WERI-Rb-1 (cell line): ENCODE measurements around the gene MUC6.

Experiments
- DNase-seq: peaks from one replicate; pipeline ENCODE4 v3.0.0-alpha.2; 2020
- H3K27ac ChIP-seq: fragments of 250-450 bp; sonication (Bioruptor Pico); 2 replicates; pipeline ENCODE4 v1.5.1; 2020; ENCODE audit warnings: mild to moderate bottlenecking, moderate library complexity
- H3K27me3 ChIP-seq: fragments of 250-450 bp; sonication (Bioruptor Pico); 2 replicates; pipeline ENCODE4 v1.5.1; 2021; ENCODE audit warnings: mild to moderate bottlenecking, low read depth, moderate library complexity; ENCODE audit not compliant: insufficient read depth, severe bottlenecking
- H3K36me3 ChIP-seq: fragments of 250-450 bp; sonication (Bioruptor Pico); 2 replicates; pipeline ENCODE4 v1.5.1; 2020; ENCODE audit warnings: mild to moderate bottlenecking, moderate library complexity
- H3K4me3 ChIP-seq: 2 replicates; pipeline ENCODE4 v1.5.1; 2011; ENCODE audit warnings: low read depth, mild to moderate bottlenecking, control low read depth, low read length
- H3K9me3 ChIP-seq: fragments of 250-450 bp; sonication (Bioruptor Pico); 2 replicates; pipeline ENCODE4 v1.5.1; 2021; ENCODE audit warnings: mild to moderate bottlenecking, moderate library complexity; ENCODE audit not compliant: severe bottlenecking
- CTCF ChIP-seq: IDR thresholded peaks from 2 replicates; pipeline ENCODE4 v1.5.1; 2011; ENCODE audit warnings: low read depth, mild to moderate bottlenecking, control low read depth, inconsistent platforms, low read length

MUC6 gene

GRCh38 chr11:997907-998306 is 38.6 kb downstream of the MUC6 start:
- Histone ChIP-seq H3K27me3 (no peaks in the 10 kb centered on the region), H3K9me3 (no peaks in the 10 kb centered on the region), H3K27ac (peak overlapping the region; percentile 90; the same call in 1 of the 2 replicates), H3K36me3 (peaks cover 63% of the 10 kb centered on the region), H3K4me3 (no peak overlapping the region)
- TF ChIP-seq CTCF = no peak
- DNase-seq = no peak

GRCh38 chr11:996681-997080 is 39.8 kb downstream of the MUC6 start:
- Histone ChIP-seq H3K9me3 (no peaks in the 10 kb centered on the region), H3K36me3 (peaks cover 64% of the 10 kb centered on the region), H3K27ac (peak overlapping the region; percentile 90), H3K27me3 (no peaks in the 10 kb centered on the region), H3K4me3 (peak overlapping the region; percentile 9)
- TF ChIP-seq CTCF = no peak
- no peak for DNase-seq

- peak overlapping the region; percentile 9 for H3K4me3 ChIP-seq
- no peaks in the 10 kb centered on the region for H3K27me3 ChIP-seq
- peak; percentile 97 for DNase-seq
- H3K27ac ChIP-seq = peak overlapping the region; percentile 90
- H3K36me3 ChIP-seq = peaks cover 56% of the 10 kb centered on the region
- TF ChIP-seq CTCF = no peak
- no peaks in the 10 kb centered on the region for H3K9me3 ChIP-seq
Observed at GRCh38 chr11:995752-996420, 40.6 kb downstream of the MUC6 start.

GRCh38 chr11:995044-995751 is 41.3 kb downstream of the MUC6 start:
- Histone ChIP-seq H3K27me3 (no peaks in the 10 kb centered on the region), H3K27ac (peak overlapping the region; percentile 40), H3K4me3 (no peak overlapping the region), H3K36me3 (peaks cover 53% of the 10 kb centered on the region), H3K9me3 (no peaks in the 10 kb centered on the region)
- no peak for TF ChIP-seq CTCF
- no peak for DNase-seq

- Histone ChIP-seq H3K9me3 (no peaks in the 10 kb centered on the region), H3K4me3 (no peak overlapping the region), H3K27me3 (no peaks in the 10 kb centered on the region), H3K36me3 (peaks cover 55% of the 10 kb centered on the region), H3K27ac (no peak overlapping the region)
- TF ChIP-seq CTCF = no peak
- no peak for DNase-seq
Observed at GRCh38 chr11:993632-994167, 42.8 kb downstream of the MUC6 start.
